GM21723 (cell line): ENCODE measurements around the gene SLC35B1.
"Not testable (repeated sequence)": the region's sequence is repeated elsewhere in the genome, so short reads cannot be mapped to it uniquely, and the experiment has no call there.

Source experiments
- ATAC-seq: cut with Tn5 transposase; IDR thresholded peaks from one replicate; pipeline ENCODE4 v1.9.1; 2021; ENCODE audit warnings: mild to moderate bottlenecking, moderate library complexity; ENCODE audit not compliant: unreplicated experiment

The SLC35B1 gene

GRCh38 chr17:49673679-49674078, 34.1 kb downstream of the SLC35B1 start:
- ATAC-seq: not testable (repeated sequence)

GRCh38 chr17:49670641-49671040, 37.1 kb downstream of the SLC35B1 start:
- no peak for ATAC-seq

- no peak for ATAC-seq
Observed at GRCh38 chr17:49670002-49670401, 37.8 kb downstream of the SLC35B1 start.

- no peak for ATAC-seq
Observed at GRCh38 chr17:49667854-49668253, 39.9 kb downstream of the SLC35B1 start.

GRCh38 chr17:49664706-49665211, 43.0 kb downstream of the SLC35B1 start:
- no peak for ATAC-seq

- ATAC-seq: no peak
Observed at GRCh38 chr17:49659661-49660382, 47.9 kb downstream of the SLC35B1 start.

- no peak for ATAC-seq
Observed at GRCh38 chr17:49656247-49656646, 51.5 kb downstream of the SLC35B1 start.
